ENCODE measurements around the gene SPRTN.

The SPRTN gene, protein sequence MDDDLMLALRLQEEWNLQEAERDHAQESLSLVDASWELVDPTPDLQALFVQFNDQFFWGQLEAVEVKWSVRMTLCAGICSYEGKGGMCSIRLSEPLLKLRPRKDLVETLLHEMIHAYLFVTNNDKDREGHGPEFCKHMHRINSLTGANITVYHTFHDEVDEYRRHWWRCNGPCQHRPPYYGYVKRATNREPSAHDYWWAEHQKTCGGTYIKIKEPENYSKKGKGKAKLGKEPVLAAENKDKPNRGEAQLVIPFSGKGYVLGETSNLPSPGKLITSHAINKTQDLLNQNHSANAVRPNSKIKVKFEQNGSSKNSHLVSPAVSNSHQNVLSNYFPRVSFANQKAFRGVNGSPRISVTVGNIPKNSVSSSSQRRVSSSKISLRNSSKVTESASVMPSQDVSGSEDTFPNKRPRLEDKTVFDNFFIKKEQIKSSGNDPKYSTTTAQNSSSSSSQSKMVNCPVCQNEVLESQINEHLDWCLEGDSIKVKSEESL

DNA sequence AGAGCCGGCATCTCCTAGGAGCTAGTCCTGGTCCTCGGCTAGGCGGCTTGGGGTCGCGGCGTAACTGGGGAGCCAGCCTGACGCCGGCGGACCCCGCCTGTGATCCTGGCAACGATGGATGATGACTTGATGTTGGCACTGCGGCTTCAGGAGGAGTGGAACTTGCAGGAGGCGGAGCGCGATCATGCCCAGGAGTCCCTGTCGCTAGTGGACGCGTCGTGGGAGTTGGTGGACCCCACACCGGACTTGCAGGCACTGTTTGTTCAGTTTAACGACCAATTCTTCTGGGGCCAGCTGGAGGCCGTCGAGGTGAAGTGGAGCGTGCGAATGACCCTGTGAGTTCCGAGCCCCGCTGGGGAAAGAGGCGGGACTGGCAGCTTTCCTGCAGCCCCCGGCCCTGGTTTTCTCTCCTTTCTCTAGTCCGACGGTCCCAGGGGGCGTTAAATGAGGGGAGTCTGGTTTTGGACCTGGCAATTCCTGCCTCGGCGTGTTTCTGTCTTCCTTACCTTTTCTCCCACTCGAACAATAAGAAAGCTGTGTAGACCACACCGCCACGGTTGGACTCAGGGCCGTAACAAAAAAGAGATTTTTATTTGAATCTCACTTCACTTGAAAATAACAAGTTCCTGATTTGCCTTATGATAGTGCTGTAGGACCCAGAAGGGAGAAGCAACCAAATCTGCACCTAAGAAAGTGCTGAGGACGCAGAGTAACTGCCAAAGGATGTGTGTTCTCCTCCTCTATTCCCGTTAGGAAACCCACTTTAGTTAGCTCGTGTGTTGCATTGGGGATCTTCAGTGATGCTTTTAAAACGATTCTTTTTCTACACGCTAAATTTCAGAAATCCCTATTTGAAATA lies at the start of gene SPRTN:
SPRTN (plus strand) TSS at position 24 of the 859 bp plus-strand sequence; CDS start at position 115, 91 bp downstream.
- TF ChIP-seq CSDC2 (CRISPR knock-in tag; IDR thresholded peaks at IDR 0.05) (no peak), ZNF70 (CRISPR knock-in tag; IDR thresholded peaks at IDR 0.05) (no peak), ZC3H10 (CRISPR knock-in tag; IDR thresholded peaks at IDR 0.05) (no peak), OSR1 (CRISPR knock-in tag; IDR thresholded peaks at IDR 0.05) (no peak), GLIS3 (CRISPR knock-in tag; IDR thresholded peaks at IDR 0.05) (no peak), ESRRG (CRISPR knock-in tag; IDR thresholded peaks at IDR 0.05) (no peak), TOX (CRISPR knock-in tag; IDR thresholded peaks at IDR 0.05; ENCODE audit: borderline replicate concordance) (no peak), BACH2 (CRISPR knock-in tag; IDR thresholded peaks at IDR 0.05; ENCODE audit: borderline replicate concordance) (no peak), PPARA (CRISPR knock-in tag; IDR thresholded peaks at IDR 0.05; ENCODE audit: borderline replicate concordance) (no peak), ZNF8 (CRISPR knock-in tag; IDR thresholded peaks at IDR 0.05) (no peak), ISL1 (CRISPR knock-in tag; IDR thresholded peaks at IDR 0.05) (no peak), ARNTL (CRISPR knock-in tag; IDR thresholded peaks at IDR 0.05; ENCODE audit: borderline replicate concordance, low read depth) (no peak), ZFP3 (CRISPR knock-in tag; IDR thresholded peaks at IDR 0.05) (no peak), ZFP30 (CRISPR knock-in tag; IDR thresholded peaks at IDR 0.05) (no peak)
- TF ChIP-seq, protein P1, sequence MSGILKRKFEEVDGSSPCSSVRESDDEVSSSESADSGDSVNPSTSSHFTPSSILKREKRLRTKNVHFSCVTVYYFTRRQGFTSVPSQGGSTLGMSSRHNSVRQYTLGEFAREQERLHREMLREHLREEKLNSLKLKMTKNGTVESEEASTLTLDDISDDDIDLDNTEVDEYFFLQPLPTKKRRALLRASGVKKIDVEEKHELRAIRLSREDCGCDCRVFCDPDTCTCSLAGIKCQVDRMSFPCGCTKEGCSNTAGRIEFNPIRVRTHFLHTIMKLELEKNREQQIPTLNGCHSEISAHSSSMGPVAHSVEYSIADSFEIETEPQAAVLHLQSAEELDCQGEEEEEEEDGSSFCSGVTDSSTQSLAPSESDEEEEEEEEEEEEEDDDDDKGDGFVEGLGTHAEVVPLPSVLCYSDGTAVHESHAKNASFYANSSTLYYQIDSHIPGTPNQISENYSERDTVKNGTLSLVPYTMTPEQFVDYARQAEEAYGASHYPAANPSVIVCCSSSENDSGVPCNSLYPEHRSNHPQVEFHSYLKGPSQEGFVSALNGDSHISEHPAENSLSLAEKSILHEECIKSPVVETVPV (CRISPR knock-in tag; IDR thresholded peaks at IDR 0.05): no peak
- TF ChIP-seq, protein P2, sequence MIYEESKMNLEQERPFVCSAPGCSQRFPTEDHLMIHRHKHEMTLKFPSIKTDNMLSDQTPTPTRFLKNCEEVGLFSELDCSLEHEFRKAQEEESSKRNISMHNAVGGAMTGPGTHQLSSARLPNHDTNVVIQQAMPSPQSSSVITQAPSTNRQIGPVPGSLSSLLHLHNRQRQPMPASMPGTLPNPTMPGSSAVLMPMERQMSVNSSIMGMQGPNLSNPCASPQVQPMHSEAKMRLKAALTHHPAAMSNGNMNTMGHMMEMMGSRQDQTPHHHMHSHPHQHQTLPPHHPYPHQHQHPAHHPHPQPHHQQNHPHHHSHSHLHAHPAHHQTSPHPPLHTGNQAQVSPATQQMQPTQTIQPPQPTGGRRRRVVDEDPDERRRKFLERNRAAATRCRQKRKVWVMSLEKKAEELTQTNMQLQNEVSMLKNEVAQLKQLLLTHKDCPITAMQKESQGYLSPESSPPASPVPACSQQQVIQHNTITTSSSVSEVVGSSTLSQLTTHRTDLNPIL (CRISPR knock-in tag; IDR thresholded peaks at IDR 0.05; ENCODE audit: low read depth): no peak
- TF ChIP-seq, protein P3, sequence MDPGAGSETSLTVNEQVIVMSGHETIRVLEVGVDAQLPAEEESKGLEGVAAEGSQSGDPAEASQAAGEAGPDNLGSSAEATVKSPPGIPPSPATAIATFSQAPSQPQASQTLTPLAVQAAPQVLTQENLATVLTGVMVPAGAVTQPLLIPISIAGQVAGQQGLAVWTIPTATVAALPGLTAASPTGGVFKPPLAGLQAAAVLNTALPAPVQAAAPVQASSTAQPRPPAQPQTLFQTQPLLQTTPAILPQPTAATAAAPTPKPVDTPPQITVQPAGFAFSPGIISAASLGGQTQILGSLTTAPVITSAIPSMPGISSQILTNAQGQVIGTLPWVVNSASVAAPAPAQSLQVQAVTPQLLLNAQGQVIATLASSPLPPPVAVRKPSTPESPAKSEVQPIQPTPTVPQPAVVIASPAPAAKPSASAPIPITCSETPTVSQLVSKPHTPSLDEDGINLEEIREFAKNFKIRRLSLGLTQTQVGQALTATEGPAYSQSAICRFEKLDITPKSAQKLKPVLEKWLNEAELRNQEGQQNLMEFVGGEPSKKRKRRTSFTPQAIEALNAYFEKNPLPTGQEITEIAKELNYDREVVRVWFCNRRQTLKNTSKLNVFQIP (CRISPR knock-in tag; IDR thresholded peaks at IDR 0.05; ENCODE audit: borderline replicate concordance, low read depth): no peak
- TF ChIP-seq, protein P4, sequence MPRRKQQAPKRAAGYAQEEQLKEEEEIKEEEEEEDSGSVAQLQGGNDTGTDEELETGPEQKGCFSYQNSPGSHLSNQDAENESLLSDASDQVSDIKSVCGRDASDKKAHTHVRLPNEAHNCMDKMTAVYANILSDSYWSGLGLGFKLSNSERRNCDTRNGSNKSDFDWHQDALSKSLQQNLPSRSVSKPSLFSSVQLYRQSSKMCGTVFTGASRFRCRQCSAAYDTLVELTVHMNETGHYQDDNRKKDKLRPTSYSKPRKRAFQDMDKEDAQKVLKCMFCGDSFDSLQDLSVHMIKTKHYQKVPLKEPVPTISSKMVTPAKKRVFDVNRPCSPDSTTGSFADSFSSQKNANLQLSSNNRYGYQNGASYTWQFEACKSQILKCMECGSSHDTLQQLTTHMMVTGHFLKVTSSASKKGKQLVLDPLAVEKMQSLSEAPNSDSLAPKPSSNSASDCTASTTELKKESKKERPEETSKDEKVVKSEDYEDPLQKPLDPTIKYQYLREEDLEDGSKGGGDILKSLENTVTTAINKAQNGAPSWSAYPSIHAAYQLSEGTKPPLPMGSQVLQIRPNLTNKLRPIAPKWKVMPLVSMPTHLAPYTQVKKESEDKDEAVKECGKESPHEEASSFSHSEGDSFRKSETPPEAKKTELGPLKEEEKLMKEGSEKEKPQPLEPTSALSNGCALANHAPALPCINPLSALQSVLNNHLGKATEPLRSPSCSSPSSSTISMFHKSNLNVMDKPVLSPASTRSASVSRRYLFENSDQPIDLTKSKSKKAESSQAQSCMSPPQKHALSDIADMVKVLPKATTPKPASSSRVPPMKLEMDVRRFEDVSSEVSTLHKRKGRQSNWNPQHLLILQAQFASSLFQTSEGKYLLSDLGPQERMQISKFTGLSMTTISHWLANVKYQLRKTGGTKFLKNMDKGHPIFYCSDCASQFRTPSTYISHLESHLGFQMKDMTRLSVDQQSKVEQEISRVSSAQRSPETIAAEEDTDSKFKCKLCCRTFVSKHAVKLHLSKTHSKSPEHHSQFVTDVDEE (CRISPR knock-in tag; IDR thresholded peaks at IDR 0.05): no peak
- peak; percentile 88 for ATAC-seq

DNA sequence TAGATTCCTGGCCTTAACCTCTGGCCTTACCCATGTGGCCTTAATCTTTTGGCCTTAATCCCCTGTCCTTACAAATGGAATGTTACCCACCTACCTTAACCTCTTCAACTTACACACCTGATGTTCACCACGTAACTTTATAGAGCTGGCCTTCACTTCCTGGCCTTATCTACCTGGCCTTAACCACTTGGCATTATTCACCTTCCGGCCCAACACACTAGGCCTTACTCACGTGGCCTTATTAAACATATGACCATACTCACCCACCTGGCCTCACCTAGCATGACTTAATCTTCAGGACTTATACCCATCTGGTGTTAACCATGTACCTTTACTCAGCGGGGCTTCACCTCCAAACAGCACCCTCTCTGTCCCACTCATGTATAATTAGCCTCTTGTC lies 42.2 kb upstream of the SPRTN start:
- no peak for ATAC-seq
- TF ChIP-seq BACH2 (CRISPR knock-in tag; IDR thresholded peaks at IDR 0.05; ENCODE audit: borderline replicate concordance) (no peak), ZFP30 (CRISPR knock-in tag; IDR thresholded peaks at IDR 0.05) (no peak), TCF4 (CRISPR knock-in tag; IDR thresholded peaks at IDR 0.05; ENCODE audit: borderline replicate concordance) (no peak), SNAI2 (CRISPR knock-in tag; IDR thresholded peaks at IDR 0.05) (no peak), OSR1 (CRISPR knock-in tag; IDR thresholded peaks at IDR 0.05) (no peak), PPARA (CRISPR knock-in tag; IDR thresholded peaks at IDR 0.05; ENCODE audit: borderline replicate concordance) (no peak), ISL1 (CRISPR knock-in tag; IDR thresholded peaks at IDR 0.05) (no peak)
- TF ChIP-seq, protein P1 (CRISPR knock-in tag; IDR thresholded peaks at IDR 0.05): no peak
